DND-41 (cell line): ENCODE data around the gene FBXW11.

ENCODE experiments used
- ATAC-seq: fragments of 200-7000 bp; cut with Tn5 transposase; 3 replicates; pipeline ENCODE4 v1.9.1; 2021; ENCODE audit warnings: low read depth; ENCODE audit not compliant: insufficient read depth
- DNase-seq: peaks from one replicate; pipeline ENCODE4 v3.0.0-alpha.2; 2020
- H2AFZ ChIP-seq: 2 replicates; pipeline ENCODE4 v1.6.0; 2012; ENCODE audit warnings: low read depth, low read length
- H3K27ac ChIP-seq: 2 replicates; pipeline ENCODE4 v1.5.1; 2012; ENCODE audit warnings: low read length, inconsistent platforms
- H3K27me3 ChIP-seq: fragments of 200-600 bp; sonication (generic); 2 replicates; pipeline ENCODE4 v1.6.0; 2012; ENCODE audit warnings: low read length, mild to moderate bottlenecking, inconsistent platforms; ENCODE audit not compliant: insufficient read depth, poor library complexity
- H3K36me3 ChIP-seq: 2 replicates; pipeline ENCODE4 v1.5.1; 2012; ENCODE audit warnings: low read length, inconsistent platforms; ENCODE audit not compliant: insufficient read depth
- H3K4me1 ChIP-seq: 2 replicates; pipeline ENCODE4 v1.5.1; 2012; ENCODE audit warnings: mild to moderate bottlenecking, low read length; ENCODE audit not compliant: insufficient read depth
- H3K4me2 ChIP-seq: 2 replicates; pipeline ENCODE4 v1.6.0; 2012; ENCODE audit warnings: mild to moderate bottlenecking, moderate library complexity, low read length, inconsistent platforms; ENCODE audit not compliant: insufficient read depth
- H3K4me3 ChIP-seq, 2 experiments: fragments of 200-600 bp in 1 of 2; shearing (Covaris generic) in 1 of 2; 2 replicates each; pipeline ENCODE4 v1.5.1; 2012 to 2016; ENCODE audit warnings: inconsistent platforms in 2 of 2, low read length in 2 of 2, mild to moderate bottlenecking in 2 of 2, low read depth in 1 of 2, moderate library complexity in 1 of 2
- H3K79me2 ChIP-seq: 2 replicates; pipeline ENCODE4 v1.6.0; 2012; ENCODE audit warnings: low read length, inconsistent platforms; ENCODE audit not compliant: insufficient read depth
- H3K9ac ChIP-seq: 2 replicates; pipeline ENCODE4 v1.6.0; 2012; ENCODE audit warnings: low read depth, mild to moderate bottlenecking, inconsistent platforms, low read length, moderate library complexity
- H3K9me3 ChIP-seq: 2 replicates; pipeline ENCODE4 v1.5.1; 2012; ENCODE audit warnings: low read length, moderate library complexity, mild to moderate bottlenecking, inconsistent platforms; ENCODE audit not compliant: insufficient read depth, severe bottlenecking
- H4K20me1 ChIP-seq: 2 replicates; pipeline ENCODE4 v1.6.0; 2012; ENCODE audit warnings: low read length; ENCODE audit not compliant: insufficient read depth
- EZH2 ChIP-seq: IDR thresholded peaks from 3 replicates; pipeline ENCODE4 v1.6.1; 2012; ENCODE audit warnings: borderline replicate concordance, low read depth, mild to moderate bottlenecking, moderate library complexity, low read length, inconsistent platforms; ENCODE audit not compliant: severe bottlenecking
- TF ChIP-seq, protein P1 (sequence below): IDR thresholded peaks from 2 replicates; pipeline ENCODE4 v1.5.1; 2012; ENCODE audit warnings: borderline replicate concordance, low read length, moderate library complexity, mild to moderate bottlenecking; ENCODE audit not compliant: poor library complexity, severe bottlenecking; ENCODE audit errors: extremely low read depth

The FBXW11 gene

DNA sequence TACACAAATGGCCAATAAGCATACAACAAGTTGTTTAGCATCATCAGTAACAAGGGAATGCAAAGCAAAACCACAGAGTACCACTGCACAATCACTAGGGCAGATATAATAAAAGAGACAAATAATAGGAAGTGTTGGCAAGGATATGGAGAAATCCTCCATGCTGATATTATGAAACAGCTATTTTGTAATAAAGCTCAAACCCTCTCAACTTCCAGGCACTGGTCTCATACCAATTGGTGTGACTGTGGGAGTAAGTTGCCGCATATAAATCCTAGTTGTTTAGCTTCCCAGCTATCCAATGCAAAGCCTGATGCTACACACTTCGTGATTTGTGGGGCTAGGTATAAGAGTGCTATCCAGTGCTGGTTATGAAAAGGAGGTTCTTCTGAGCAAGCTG is 132.2 kb downstream of the FBXW11 start:
- Histone ChIP-seq H3K9ac (no peak overlapping the region), H3K9me3 (no peaks in the 10 kb centered on the region), H4K20me1 (peaks cover 3% of the 10 kb centered on the region; the same call in 1 of the 2 replicates), H3K36me3 (peaks cover 81% of the 10 kb centered on the region), H3K79me2 (no peaks in the 10 kb centered on the region), H3K4me3 (no peak overlapping the region), H3K27me3 (no peaks in the 10 kb centered on the region), H2AFZ (no peak overlapping the region), H3K4me2 (no peak overlapping the region), H3K27ac (no peak overlapping the region), H3K4me1 (no peaks in the 10 kb centered on the region)
- no peak for TF ChIP-seq EZH2
- TF ChIP-seq, protein P1, sequence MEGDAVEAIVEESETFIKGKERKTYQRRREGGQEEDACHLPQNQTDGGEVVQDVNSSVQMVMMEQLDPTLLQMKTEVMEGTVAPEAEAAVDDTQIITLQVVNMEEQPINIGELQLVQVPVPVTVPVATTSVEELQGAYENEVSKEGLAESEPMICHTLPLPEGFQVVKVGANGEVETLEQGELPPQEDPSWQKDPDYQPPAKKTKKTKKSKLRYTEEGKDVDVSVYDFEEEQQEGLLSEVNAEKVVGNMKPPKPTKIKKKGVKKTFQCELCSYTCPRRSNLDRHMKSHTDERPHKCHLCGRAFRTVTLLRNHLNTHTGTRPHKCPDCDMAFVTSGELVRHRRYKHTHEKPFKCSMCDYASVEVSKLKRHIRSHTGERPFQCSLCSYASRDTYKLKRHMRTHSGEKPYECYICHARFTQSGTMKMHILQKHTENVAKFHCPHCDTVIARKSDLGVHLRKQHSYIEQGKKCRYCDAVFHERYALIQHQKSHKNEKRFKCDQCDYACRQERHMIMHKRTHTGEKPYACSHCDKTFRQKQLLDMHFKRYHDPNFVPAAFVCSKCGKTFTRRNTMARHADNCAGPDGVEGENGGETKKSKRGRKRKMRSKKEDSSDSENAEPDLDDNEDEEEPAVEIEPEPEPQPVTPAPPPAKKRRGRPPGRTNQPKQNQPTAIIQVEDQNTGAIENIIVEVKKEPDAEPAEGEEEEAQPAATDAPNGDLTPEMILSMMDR, result no peak
- DNase-seq (no peak), ATAC-seq (no peak)

DNA sequence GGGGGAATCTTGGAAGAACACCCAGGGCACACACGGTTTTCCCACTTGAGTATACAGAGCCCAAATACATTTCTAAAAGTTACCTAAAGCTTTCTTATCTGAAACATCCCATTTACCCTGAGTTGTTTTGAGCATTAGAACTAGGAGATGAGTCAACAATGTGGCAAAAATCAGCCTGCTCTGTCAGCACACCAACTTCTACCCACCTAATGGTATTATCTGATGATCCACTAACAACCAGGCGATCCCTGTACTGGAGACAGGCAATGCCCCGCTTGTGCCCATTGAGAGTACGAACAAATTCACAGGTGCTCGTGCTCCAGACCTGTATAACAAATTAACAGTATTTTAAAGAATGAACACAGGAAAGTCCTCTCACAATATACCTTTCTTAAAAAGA is 133.8 kb downstream of the FBXW11 start:
- no peak overlapping the region for H3K4me3 ChIP-seq
- H2AFZ ChIP-seq, result no peak overlapping the region
- H3K79me2 ChIP-seq, result no peaks in the 10 kb centered on the region
- H3K36me3 ChIP-seq, result peaks cover 86% of the 10 kb centered on the region
- no peaks in the 10 kb centered on the region for H3K9me3 ChIP-seq
- DNase-seq (no peak), ATAC-seq (no peak)
- TF ChIP-seq, protein P1, result no peak
- no peak for TF ChIP-seq EZH2
- H3K9ac ChIP-seq, result no peak overlapping the region
- H3K27me3 ChIP-seq, result no peaks in the 10 kb centered on the region
- H3K4me2 ChIP-seq, result no peak overlapping the region
- H3K27ac ChIP-seq, result no peak overlapping the region
- H4K20me1 ChIP-seq, result peaks cover 3% of the 10 kb centered on the region; the same call in 1 of the 2 replicates
- no peaks in the 10 kb centered on the region for H3K4me1 ChIP-seq

DNA sequence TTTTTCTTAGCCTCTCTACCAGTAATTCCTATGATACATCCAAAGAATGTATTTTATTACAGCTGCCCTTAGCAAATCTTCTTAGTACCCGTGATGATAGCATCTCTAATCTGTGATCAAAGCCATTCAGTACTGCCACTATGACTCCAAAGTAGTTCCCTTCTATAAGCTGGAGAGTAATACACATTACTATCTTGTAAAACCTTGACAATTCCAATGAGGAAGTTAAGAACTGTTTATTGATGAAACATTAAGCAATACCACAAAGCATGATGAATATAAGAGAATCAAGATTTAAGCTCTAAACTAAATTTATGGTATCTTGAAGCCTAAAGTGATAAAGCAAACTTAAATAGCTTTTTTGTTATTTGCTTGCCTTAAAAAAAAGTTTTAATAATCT is 134.7 kb downstream of the FBXW11 start:
- Histone ChIP-seq H3K4me2 (no peak overlapping the region), H3K4me3 (no peak overlapping the region), H3K9me3 (no peaks in the 10 kb centered on the region), H3K9ac (no peak overlapping the region), H2AFZ (no peak overlapping the region), H3K27ac (no peak overlapping the region), H3K79me2 (no peaks in the 10 kb centered on the region), H4K20me1 (no peaks in the 10 kb centered on the region; the same call in 1 of the 2 replicates), H3K27me3 (no peaks in the 10 kb centered on the region), H3K4me1 (no peaks in the 10 kb centered on the region), H3K36me3 (peaks cover 85% of the 10 kb centered on the region)
- DNase-seq, result no peak
- ATAC-seq, result no peak
- TF ChIP-seq, protein P1, result no peak
- TF ChIP-seq EZH2, result no peak

DNA sequence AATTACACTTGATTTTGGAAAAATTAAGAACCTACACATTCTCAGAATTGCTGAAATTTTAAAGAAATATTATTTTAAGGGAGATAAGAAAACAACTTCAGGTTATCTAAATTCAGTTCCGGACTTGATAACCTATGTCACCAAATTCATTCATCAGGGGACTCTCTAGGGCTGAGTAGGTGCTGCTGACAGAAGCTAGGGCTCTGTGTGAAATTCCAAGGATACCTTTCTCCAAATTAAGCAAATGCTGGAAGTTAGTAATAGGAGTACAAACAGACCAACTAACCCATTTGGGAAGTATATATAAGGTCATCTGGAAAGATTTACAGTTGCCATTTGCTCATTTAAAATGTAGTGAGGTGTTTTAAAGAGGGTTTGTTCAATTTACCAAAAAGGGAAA is 136.5 kb downstream of the FBXW11 start:
- Histone ChIP-seq H3K27ac (no peak overlapping the region), H3K79me2 (no peaks in the 10 kb centered on the region), H3K9ac (no peak overlapping the region), H3K4me3 (no peak overlapping the region), H3K4me2 (no peak overlapping the region), H3K4me1 (no peaks in the 10 kb centered on the region), H3K27me3 (no peaks in the 10 kb centered on the region), H4K20me1 (no peaks in the 10 kb centered on the region; the same call in 1 of the 2 replicates), H3K36me3 (peaks cover 70% of the 10 kb centered on the region), H2AFZ (no peak overlapping the region), H3K9me3 (no peaks in the 10 kb centered on the region)
- no peak for ATAC-seq
- TF ChIP-seq, protein P1, result no peak
- no peak for TF ChIP-seq EZH2
- DNase-seq, result no peak
